HCT116 (cell line): ENCODE results near the gene ORMDL2. TPM values are rescaled to one million over a fixed set of nuclear protein-coding genes. Genes with fewer than 3 reads are reported as not detected.

Experiments
- ATAC-seq: fragments of 200-7000 bp; cut with Tn5 transposase; 2 replicates; pipeline ENCODE4 v1.9.1; 2020; ENCODE audit warnings: mild to moderate bottlenecking, moderate library complexity
- BruUV-seq: library from RNA; stranded (reverse); fragments of 400-500 nt; replicated peaks from 2 replicates; lab custom pipeline; 2021; lab: Mats Ljungman, UMichigan
- CTCF ChIA-PET: fragments of 300-600 bp; sonication (Branson Sonifier 250); formaldehyde crosslinking; loops from one replicate; lab custom pipeline; 2021; ENCODE audit warnings: antibody characterized with exemption; lab: Charles Lee
- POLR2A ChIA-PET: fragments of 300-600, 350-600 bp; sonication (Branson Sonifier 250); formaldehyde crosslinking; loops from one replicate; lab custom pipeline; 2021; ENCODE audit warnings: antibody characterized with exemption; lab: Charles Lee
- RAD21 ChIA-PET, 2 experiments: fragments of 300-600 bp; sonication (Branson Sonifier 250); formaldehyde crosslinking; loops; one replicate each; lab custom pipeline; 2023; ENCODE audit warnings: low total read pairs in 2 of 2; ENCODE audit not compliant: uncharacterized antibody in 2 of 2, unreplicated experiment in 2 of 2, low non-redundant PET in 1 of 2; lab: Charles Lee
- DNase-seq: peaks from one replicate; pipeline ENCODE4 v3.0.0-alpha.2; 2010; ENCODE audit warnings: low read depth, low spot score
- H2AFZ ChIP-seq: fragments of 200-600 bp; shearing (Covaris generic), sonication (generic); 2 replicates; pipeline ENCODE4 v1.6.1; 2017; ENCODE audit warnings: low read depth, mixed run types, mixed read lengths, antibody characterized with exemption, low read length; ENCODE audit not compliant: poor library complexity, severe bottlenecking
- H3K27ac ChIP-seq: 2 replicates; pipeline ENCODE4 v1.5.1; 2012; ENCODE audit warnings: low read depth, low read length
- H3K27me3 ChIP-seq: fragments of 200-600 bp; sonication (generic); 2 replicates; pipeline ENCODE4 v1.6.1; 2016; ENCODE audit warnings: mixed run types, low read length, mixed read lengths; ENCODE audit not compliant: insufficient read depth
- H3K36me3 ChIP-seq, 2 experiments: fragments of 200-500 bp in 1 of 2; fragments of 200-600 bp in 1 of 2; sonication (Bioruptor generic) in 1 of 2; sonication (generic) in 1 of 2; 2 replicates each; pipeline versions ENCODE4 v1.5.1 to v1.6.1; 2014 to 2016; ENCODE audit warnings: low read length in 2 of 2, inconsistent platforms in 1 of 2, mixed read lengths in 1 of 2, mixed run types in 1 of 2; ENCODE audit not compliant: insufficient read depth in 2 of 2, control insufficient read depth in 1 of 2
- H3K4me1 ChIP-seq, 2 experiments: fragments of 200-600 bp in 1 of 2; sonication (generic) in 1 of 2; 2 replicates each; pipeline versions ENCODE4 v1.5.1 to v1.6.1; 2012 to 2017; ENCODE audit warnings: low read length in 2 of 2, inconsistent platforms in 1 of 2, mild to moderate bottlenecking in 1 of 2, mixed read lengths in 1 of 2, mixed run types in 1 of 2, moderate library complexity in 1 of 2; ENCODE audit not compliant: insufficient read depth in 2 of 2, control insufficient read depth in 1 of 2
- H3K4me2 ChIP-seq: fragments of 200-600 bp; sonication (generic); 2 replicates; pipeline ENCODE4 v1.6.1; 2017; ENCODE audit warnings: mixed run types, low read length, mixed read lengths
- H3K4me3 ChIP-seq, 2 experiments: fragments of 200-600 bp in 1 of 2; sonication (generic) in 1 of 2; replicated peaks in 1 of 2; 2 replicates each; pipeline ENCODE4 v1.5.1; 2011 to 2016; ENCODE audit warnings: low read length in 2 of 2, control low read depth in 1 of 2, low read depth in 1 of 2, mild to moderate bottlenecking in 1 of 2, mixed read lengths in 1 of 2, mixed run types in 1 of 2
- H3K79me2 ChIP-seq: fragments of 200-600 bp; sonication (generic); 2 replicates; pipeline ENCODE4 v1.6.1; 2017; ENCODE audit warnings: mild to moderate bottlenecking, mixed run types, low read length, moderate library complexity, mixed read lengths; ENCODE audit not compliant: insufficient read depth
- H3K9ac ChIP-seq: fragments of 200-600 bp; sonication (generic); 2 replicates; pipeline ENCODE4 v1.6.1; 2016; ENCODE audit warnings: low read length, mixed read lengths
- H3K9me2 ChIP-seq: fragments of 200-600 bp; sonication (generic), shearing (Covaris generic); 2 replicates; pipeline ENCODE4 v1.6.1; 2017; ENCODE audit warnings: mixed run types, mild to moderate bottlenecking, moderate library complexity; ENCODE audit not compliant: insufficient read depth
- H3K9me3 ChIP-seq, 2 experiments: fragments of 200-500 bp in 1 of 2; fragments of 200-600 bp in 1 of 2; sonication (Bioruptor generic) in 1 of 2; sonication (generic) in 1 of 2; 2 replicates each; pipeline ENCODE4 v1.6.1; 2014 to 2017; ENCODE audit warnings: low read length in 2 of 2, mixed read lengths in 2 of 2, inconsistent platforms in 1 of 2, low read depth in 1 of 2, mild to moderate bottlenecking in 1 of 2, mixed run types in 1 of 2, moderate library complexity in 1 of 2; ENCODE audit not compliant: control insufficient read depth in 1 of 2, insufficient read depth in 1 of 2
- H4K20me1 ChIP-seq: fragments of 200-600 bp; sonication (generic), shearing (Covaris generic); 2 replicates; pipeline ENCODE4 v1.6.1; 2017; ENCODE audit warnings: mixed run types, mild to moderate bottlenecking, moderate library complexity; ENCODE audit not compliant: insufficient read depth
- CBX3 ChIP-seq: IDR thresholded peaks from 2 replicates; pipeline ENCODE4 v1.6.1; 2012; ENCODE audit warnings: low read depth
- CEBPB ChIP-seq: IDR thresholded peaks from 2 replicates; pipeline ENCODE4 v1.6.1; 2012; ENCODE audit warnings: low read depth
- EGR1 ChIP-seq: IDR thresholded peaks from 2 replicates; pipeline ENCODE4 v1.6.1; 2012; ENCODE audit warnings: low read depth
- FOSL1 ChIP-seq: IDR thresholded peaks from 2 replicates; pipeline ENCODE4 v1.6.1; 2012; ENCODE audit warnings: low read depth
- POLR2AphosphoS5 ChIP-seq: IDR thresholded peaks from 2 replicates; pipeline ENCODE4 v1.6.1; 2011; ENCODE audit warnings: mild to moderate bottlenecking, low read depth, low read length, moderate library complexity
- RAD21 ChIP-seq: IDR thresholded peaks from 2 replicates; pipeline ENCODE4 v1.6.1; 2012; ENCODE audit warnings: low read depth, mild to moderate bottlenecking
- SP1 ChIP-seq: IDR thresholded peaks from 2 replicates; pipeline ENCODE4 v1.6.1; 2012; ENCODE audit warnings: low read depth
- SRF ChIP-seq: IDR thresholded peaks from 2 replicates; pipeline ENCODE4 v1.6.1; 2012; ENCODE audit warnings: low read depth
- TCF7L2 ChIP-seq: IDR thresholded peaks from 2 replicates; pipeline ENCODE4 v1.7.0; 2011; ENCODE audit warnings: borderline replicate concordance, inconsistent platforms; ENCODE audit not compliant: insufficient read depth, insufficient read length; ENCODE audit errors: extremely low read depth
- YY1 ChIP-seq: IDR thresholded peaks from 2 replicates; pipeline ENCODE4 v1.6.1; 2011; ENCODE audit warnings: low read length, low read depth, moderate library complexity, mild to moderate bottlenecking; ENCODE audit not compliant: insufficient replicate concordance; ENCODE audit errors: extremely low read depth
- ZFX ChIP-seq: fragments of 450-650 bp; IDR thresholded peaks from 2 replicates; pipeline ENCODE4 v1.6.1; 2017
- ZNF274 ChIP-seq: fragments of 200-500 bp; sonication (Bioruptor generic); IDR thresholded peaks from 2 replicates; pipeline ENCODE4 v1.6.1; 2014; ENCODE audit warnings: mild to moderate bottlenecking, low read depth, low read length, inconsistent platforms
- intact Hi-C: fragments of 100-400 bp; cut with micrococcal nuclease; formaldehyde crosslinking; loops from 2 replicates; pipeline ENCODE4 v1.10.0; 2022
- total RNA-seq: library from RNA; stranded (reverse); gene quantifications from one replicate; pipeline ENCODE4 v1.2.1, GENCODE V29; 2021; ENCODE audit not compliant: unreplicated experiment
- TF ChIP-seq, protein P1 (sequence below): IDR thresholded peaks from 2 replicates; pipeline ENCODE4 v1.6.1; 2012
- TF ChIP-seq, protein P2 (sequence below), 3 experiments: fragments of 200-600 bp in 1 of 3; sonication (generic) in 1 of 3; IDR thresholded peaks in 2 of 3; conservative IDR thresholded peaks in 1 of 3; 2 replicates each; pipeline ENCODE4 v1.5.1; 2012 to 2017; ENCODE audit warnings: low read depth in 2 of 3, low read length in 2 of 3, antibody characterized with exemption in 1 of 3, borderline replicate concordance in 1 of 3, control low read depth in 1 of 3, mild to moderate bottlenecking in 1 of 3, mixed read lengths in 1 of 3, mixed run types in 1 of 3, moderate library complexity in 1 of 3; ENCODE audit not compliant: insufficient read depth in 1 of 3
- TF ChIP-seq, protein P3 (sequence below): IDR thresholded peaks from 2 replicates; pipeline ENCODE4 v1.6.1; 2011; ENCODE audit warnings: mild to moderate bottlenecking, low read length, moderate library complexity; ENCODE audit not compliant: insufficient replicate concordance; ENCODE audit errors: extremely low read depth

Gene ORMDL2
- total RNA-seq, 1 experiment from 2014 or later: 25.5 TPM

DNA sequence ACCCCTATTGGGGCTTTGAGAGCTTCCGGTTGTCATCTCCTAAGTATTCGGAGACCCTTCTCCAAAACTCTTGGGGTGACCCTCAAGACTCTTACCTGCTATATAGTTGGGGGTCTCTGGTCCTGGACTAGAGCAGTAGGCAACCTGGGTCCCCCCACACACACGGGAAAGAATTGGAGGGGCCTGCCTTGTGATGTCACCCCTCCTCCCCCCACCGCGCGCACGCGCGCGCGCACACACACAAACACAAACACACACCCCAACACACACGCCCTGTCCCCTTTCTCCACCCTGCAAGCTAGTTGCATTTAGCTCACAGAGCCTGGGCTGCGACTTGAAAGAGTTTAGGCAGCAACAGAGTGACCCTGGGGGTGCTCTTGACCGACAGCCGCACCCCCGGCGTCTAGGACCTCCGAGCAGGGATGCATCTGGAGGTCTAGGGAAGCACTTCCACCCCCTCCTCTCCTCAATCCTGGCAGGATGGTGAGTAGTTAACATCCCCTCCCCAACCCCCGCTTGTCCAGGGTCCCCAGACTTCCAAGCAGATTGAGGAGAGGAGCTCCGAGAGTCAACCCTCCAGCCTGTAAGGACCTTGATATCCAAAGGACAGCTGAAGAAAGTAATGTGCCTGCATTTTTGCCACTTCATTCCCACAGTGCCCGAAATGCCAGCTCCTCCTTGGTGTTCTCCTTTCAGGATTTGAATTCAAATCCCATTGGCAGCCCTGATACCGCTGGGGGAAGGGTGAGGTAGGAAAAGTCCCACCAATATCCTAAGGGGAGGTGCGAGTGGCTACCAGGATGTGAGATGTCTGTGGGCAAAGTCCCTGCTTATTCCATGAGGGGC, 13.0 kb downstream of the ORMDL2 start (continued):
- TF ChIP-seq ZNF274 (no peak), ZFX (no peak), FOSL1 (no peak), CBX3 (no peak)
- TF ChIP-seq, protein P1, sequence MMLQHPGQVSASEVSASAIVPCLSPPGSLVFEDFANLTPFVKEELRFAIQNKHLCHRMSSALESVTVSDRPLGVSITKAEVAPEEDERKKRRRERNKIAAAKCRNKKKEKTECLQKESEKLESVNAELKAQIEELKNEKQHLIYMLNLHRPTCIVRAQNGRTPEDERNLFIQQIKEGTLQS: no peak

DNA sequence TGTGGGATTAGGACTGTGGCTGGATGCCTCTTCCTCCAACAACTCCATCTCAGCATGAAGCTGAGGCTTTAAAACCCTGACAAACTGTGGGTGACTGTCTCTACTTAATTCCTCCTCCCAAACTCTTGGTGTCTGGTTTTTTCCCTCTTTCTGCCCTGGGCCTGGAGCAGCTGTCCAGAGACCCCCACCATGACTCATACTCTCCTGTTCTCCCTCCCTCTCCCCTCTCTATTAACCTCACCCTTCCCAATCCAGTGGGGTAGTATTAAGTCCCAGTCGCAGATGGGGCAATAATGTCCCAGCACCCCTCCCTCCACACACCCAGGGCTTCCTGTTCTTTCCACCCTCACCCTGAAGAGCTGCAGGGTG, 13.6 kb downstream of the ORMDL2 start:
- BruUV-seq: no TSS peak
- no peak overlapping the region for H3K27ac ChIP-seq
- H3K9me3 ChIP-seq: no peaks in the 10 kb centered on the region
- ATAC-seq (no peak), DNase-seq (no peak)
- POLR2A ChIA-PET: interaction anchor here (0.9 to 3.4 kb wide), 5 partner anchors 11 to 100 kb away, joined by 3 to 59 read pairs (median 5); partner anchors contain the start of genes MMP19, ORMDL2, PYM1 and SARNP
- CTCF ChIA-PET: interaction anchor here (0.9 to 1.8 kb wide), 2 partner anchors 99 to 108 kb away, joined by 3 read pairs; no protein-coding TSS in a partner anchor
- TF ChIP-seq SRF (no peak), EGR1 (no peak), SP1 (no peak), YY1 (no peak), ZNF274 (no peak), POLR2AphosphoS5 (no peak), RAD21 (no peak), CEBPB (no peak), TCF7L2 (no peak), ZFX (no peak)
- TF ChIP-seq, protein P2, sequence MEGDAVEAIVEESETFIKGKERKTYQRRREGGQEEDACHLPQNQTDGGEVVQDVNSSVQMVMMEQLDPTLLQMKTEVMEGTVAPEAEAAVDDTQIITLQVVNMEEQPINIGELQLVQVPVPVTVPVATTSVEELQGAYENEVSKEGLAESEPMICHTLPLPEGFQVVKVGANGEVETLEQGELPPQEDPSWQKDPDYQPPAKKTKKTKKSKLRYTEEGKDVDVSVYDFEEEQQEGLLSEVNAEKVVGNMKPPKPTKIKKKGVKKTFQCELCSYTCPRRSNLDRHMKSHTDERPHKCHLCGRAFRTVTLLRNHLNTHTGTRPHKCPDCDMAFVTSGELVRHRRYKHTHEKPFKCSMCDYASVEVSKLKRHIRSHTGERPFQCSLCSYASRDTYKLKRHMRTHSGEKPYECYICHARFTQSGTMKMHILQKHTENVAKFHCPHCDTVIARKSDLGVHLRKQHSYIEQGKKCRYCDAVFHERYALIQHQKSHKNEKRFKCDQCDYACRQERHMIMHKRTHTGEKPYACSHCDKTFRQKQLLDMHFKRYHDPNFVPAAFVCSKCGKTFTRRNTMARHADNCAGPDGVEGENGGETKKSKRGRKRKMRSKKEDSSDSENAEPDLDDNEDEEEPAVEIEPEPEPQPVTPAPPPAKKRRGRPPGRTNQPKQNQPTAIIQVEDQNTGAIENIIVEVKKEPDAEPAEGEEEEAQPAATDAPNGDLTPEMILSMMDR (IDR thresholded peaks at IDR 0.05 in 2 of 3, conservative IDR thresholded peaks at IDR 0.05 in 1 of 3; ENCODE audit: borderline replicate concordance in 1 of 3, insufficient read depth in 1 of 3, low read depth in 2 of 3, low read length in 2 of 3): no peak
- TF ChIP-seq, protein P3, sequence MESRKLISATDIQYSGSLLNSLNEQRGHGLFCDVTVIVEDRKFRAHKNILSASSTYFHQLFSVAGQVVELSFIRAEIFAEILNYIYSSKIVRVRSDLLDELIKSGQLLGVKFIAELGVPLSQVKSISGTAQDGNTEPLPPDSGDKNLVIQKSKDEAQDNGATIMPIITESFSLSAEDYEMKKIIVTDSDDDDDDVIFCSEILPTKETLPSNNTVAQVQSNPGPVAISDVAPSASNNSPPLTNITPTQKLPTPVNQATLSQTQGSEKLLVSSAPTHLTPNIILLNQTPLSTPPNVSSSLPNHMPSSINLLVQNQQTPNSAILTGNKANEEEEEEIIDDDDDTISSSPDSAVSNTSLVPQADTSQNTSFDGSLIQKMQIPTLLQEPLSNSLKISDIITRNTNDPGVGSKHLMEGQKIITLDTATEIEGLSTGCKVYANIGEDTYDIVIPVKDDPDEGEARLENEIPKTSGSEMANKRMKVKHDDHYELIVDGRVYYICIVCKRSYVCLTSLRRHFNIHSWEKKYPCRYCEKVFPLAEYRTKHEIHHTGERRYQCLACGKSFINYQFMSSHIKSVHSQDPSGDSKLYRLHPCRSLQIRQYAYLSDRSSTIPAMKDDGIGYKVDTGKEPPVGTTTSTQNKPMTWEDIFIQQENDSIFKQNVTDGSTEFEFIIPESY: no peak
- TF ChIP-seq, protein P1: no peak
- no peaks in the 10 kb centered on the region for H4K20me1 ChIP-seq
- peak overlapping the region in 1 of 2 experiments; percentile 93; a peak in 1 of 4 replicates for H3K4me3 ChIP-seq
- no peaks in the 10 kb centered on the region for H3K27me3 ChIP-seq
- peaks cover 0 to 13% of the 10 kb centered on the region in 2 experiments; a peak in 1 of 4 replicates for H3K36me3 ChIP-seq
- H3K4me2 ChIP-seq: peak overlapping the region; percentile 87
- no peak overlapping the region for H3K9ac ChIP-seq
- RAD21 ChIA-PET: no interaction called here
- peaks cover 16 to 29% of the 10 kb centered on the region in 2 experiments; a peak in 3 of 4 replicates for H3K4me1 ChIP-seq
- H3K9me2 ChIP-seq: no peaks in the 10 kb centered on the region
- no peak overlapping the region for H2AFZ ChIP-seq
- H3K79me2 ChIP-seq: peaks cover 35% of the 10 kb centered on the region
- intact Hi-C loops: no loop called here
